Measurements from ENCODE around the gene AMIGO1.

AMIGO1 gene

GRCh38 chr1:109502364-109502851 is 7.1 kb downstream of the AMIGO1 start:
- no peak for DNase-seq (ENCODE audit: low read depth)

GRCh38 chr1:109501644-109502363 is 7.7 kb downstream of the AMIGO1 start:
- DNase-seq (ENCODE audit: low read depth), result no peak

- no peak for DNase-seq (ENCODE audit: low read depth)
These were observed 8.6 kb downstream of the AMIGO1 start for GRCh38 chr1:109500941-109501381.

GRCh38 chr1:109499661-109500536 is 9.6 kb downstream of the AMIGO1 start:
- peak; percentile 51 for DNase-seq (ENCODE audit: low read depth)

GRCh38 chr1:109499081-109499480 is 10.4 kb downstream of the AMIGO1 start:
- DNase-seq (ENCODE audit: low read depth), result no peak

GRCh38 chr1:109498161-109498801 is 11.2 kb downstream of the AMIGO1 start:
- no peak for DNase-seq (ENCODE audit: low read depth)

- DNase-seq (ENCODE audit: low read depth), result no peak
These were observed 11.9 kb downstream of the AMIGO1 start for GRCh38 chr1:109497449-109498160.

- DNase-seq (ENCODE audit: low read depth), result no peak
These were observed 13.8 kb downstream of the AMIGO1 start for GRCh38 chr1:109495738-109496137.

GRCh38 chr1:109493805-109494539 is 15.6 kb downstream of the AMIGO1 start, which contains the start of gene CYB561D1:
Gene CYB561D1 (plus strand): TSS chr1:109494094. CDS start chr1:109494140, 46 bp downstream.
- DNase-seq (ENCODE audit: low read depth), result peak; percentile 91

GRCh38 chr1:109493227-109493626 is 16.3 kb downstream of the AMIGO1 start:
- DNase-seq (ENCODE audit: low read depth), result no peak

- DNase-seq (ENCODE audit: low read depth), result no peak
These were observed 16.7 kb downstream of the AMIGO1 start for GRCh38 chr1:109492779-109493178.

- DNase-seq (ENCODE audit: low read depth), result no peak
These were observed 18.2 kb downstream of the AMIGO1 start for GRCh38 chr1:109491372-109491771.

- DNase-seq (ENCODE audit: low read depth), result no peak
These were observed 18.6 kb downstream of the AMIGO1 start for GRCh38 chr1:109490934-109491302.

GRCh38 chr1:109490029-109490933 is 19.2 kb downstream of the AMIGO1 start:
- DNase-seq (ENCODE audit: low read depth), result peak; percentile 57

- no peak for DNase-seq (ENCODE audit: low read depth)
These were observed 20.8 kb downstream of the AMIGO1 start for GRCh38 chr1:109488696-109489095.

- no peak for DNase-seq (ENCODE audit: low read depth)
These were observed 21.3 kb downstream of the AMIGO1 start for GRCh38 chr1:109488201-109488600.

GRCh38 chr1:109487261-109487660 is 22.3 kb downstream of the AMIGO1 start:
- DNase-seq (ENCODE audit: low read depth), result no peak

GRCh38 chr1:109485001-109485400 is 24.5 kb downstream of the AMIGO1 start:
- no peak for DNase-seq (ENCODE audit: low read depth)

GRCh38 chr1:109484519-109484975 is 25.0 kb downstream of the AMIGO1 start:
- no peak for DNase-seq (ENCODE audit: low read depth)
